HG03045 (cell line): ENCODE data around the gene BAK1.
A peak's percentile ranks its signal among the peaks of the same experiment; 100 is the strongest.
"Not testable (repeated sequence)": the region's sequence is repeated elsewhere in the genome, so short reads cannot be mapped to it uniquely, and the experiment has no call there.

ENCODE experiments used
- ATAC-seq: cut with Tn5 transposase; IDR thresholded peaks from one replicate; pipeline ENCODE4 v1.9.1; 2021; ENCODE audit warnings: mild to moderate bottlenecking, moderate library complexity; ENCODE audit not compliant: unreplicated experiment

The BAK1 gene

GRCh38 chr6:33609019-33609418 lies 28.9 kb upstream of the BAK1 start:
- ATAC-seq, result no peak

- ATAC-seq, result no peak
Measured at GRCh38 chr6:33607784-33608161, 27.7 kb upstream of the BAK1 start.

- no peak for ATAC-seq
Measured at GRCh38 chr6:33607126-33607783, 27.2 kb upstream of the BAK1 start.

GRCh38 chr6:33606642-33607041 lies 26.6 kb upstream of the BAK1 start:
- ATAC-seq, result no peak

GRCh38 chr6:33604941-33605854 lies 25.1 kb upstream of the BAK1 start:
- no peak for ATAC-seq

GRCh38 chr6:33602180-33602579 lies 22.1 kb upstream of the BAK1 start:
- ATAC-seq, result no peak

- ATAC-seq, result no peak
Measured at GRCh38 chr6:33600761-33601160, 20.7 kb upstream of the BAK1 start.

- no peak for ATAC-seq
Measured at GRCh38 chr6:33599413-33599938, 19.4 kb upstream of the BAK1 start.

- ATAC-seq, result no peak
Measured at GRCh38 chr6:33597551-33598322, 17.7 kb upstream of the BAK1 start.

GRCh38 chr6:33596894-33597293 lies 16.8 kb upstream of the BAK1 start:
- not testable (repeated sequence) for ATAC-seq

- no peak for ATAC-seq
Measured at GRCh38 chr6:33595001-33595846, 15.1 kb upstream of the BAK1 start.

- ATAC-seq, result no peak
Measured at GRCh38 chr6:33593414-33593727, 13.3 kb upstream of the BAK1 start.

- ATAC-seq, result peak; percentile 39
Measured at GRCh38 chr6:33592595-33593413, 12.7 kb upstream of the BAK1 start.

GRCh38 chr6:33592280-33592594 lies 12.2 kb upstream of the BAK1 start:
- no peak for ATAC-seq

- no peak for ATAC-seq
Measured at GRCh38 chr6:33591424-33592032, 11.5 kb upstream of the BAK1 start.

GRCh38 chr6:33590531-33591198 lies 10.6 kb upstream of the BAK1 start:
- ATAC-seq, result no peak

GRCh38 chr6:33589731-33590530 lies 9.9 kb upstream of the BAK1 start:
- no peak for ATAC-seq

GRCh38 chr6:33589392-33589730 lies 9.3 kb upstream of the BAK1 start:
- no peak for ATAC-seq
